Transverse colon (tissue), 4 donors: ENCODE data around the gene CDYL. TPM values are rescaled to one million over a fixed set of nuclear protein-coding genes. Genes with fewer than 3 reads are reported as not detected.
"Not testable (repeated sequence)": the region's sequence is repeated elsewhere in the genome, so short reads cannot be mapped to it uniquely, and the experiment has no call there.

Experiments used
- DNase-seq: peaks from one replicate; pipeline ENCODE4 v3.0.0-alpha.2; 2019
- H3K27ac ChIP-seq, 4 donors: fragments of 200-600 bp; sonication (generic); 2 replicates each; pipeline ENCODE4 v1.5.1; 2016 to 2018; ENCODE audit warnings: inconsistent platforms in 4 of 4
- H3K27me3 ChIP-seq: fragments of 200-600 bp; sonication (generic); 2 replicates; pipeline ENCODE4 v1.5.1; 2017; ENCODE audit warnings: inconsistent platforms
- H3K36me3 ChIP-seq, 4 donors: fragments of 200-600 bp; sonication (generic); 2 replicates each; pipeline ENCODE4 v1.5.1; 2017 to 2019; ENCODE audit warnings: inconsistent platforms in 4 of 4
- H3K4me1 ChIP-seq, 4 donors: fragments of 200-600 bp; sonication (generic); 2 replicates each; pipeline ENCODE4 v1.5.1; 2017 to 2020; ENCODE audit warnings: inconsistent platforms in 4 of 4
- H3K4me3 ChIP-seq, 4 donors: fragments of 200-600 bp; sonication (generic); 1 replicate in 1 of 4; 2 replicates in 3 of 4; pipeline versions ENCODE4 v1.5.1 to v1.6.1; 2017 to 2019; ENCODE audit warnings: inconsistent platforms in 4 of 4
- H3K9me3 ChIP-seq, 2 donors: fragments of 200-600 bp; sonication (generic); 2 replicates each; pipeline ENCODE4 v1.5.1; 2017 to 2019; ENCODE audit warnings: inconsistent platforms in 2 of 2
- EP300 ChIP-seq: sonication (generic); formaldehyde crosslinking; IDR thresholded peaks from one replicate; pipeline ENCODE4 v1.6.1; 2017; ENCODE audit warnings: antibody characterized with exemption, low read depth
- POLR2A ChIP-seq: fragments of 450-650 bp; IDR thresholded peaks from one replicate; pipeline ENCODE4 v1.6.1; 2016; ENCODE audit warnings: antibody characterized with exemption, mild to moderate bottlenecking, moderate library complexity
- POLR2AphosphoS5 ChIP-seq, 3 donors: sonication (generic); formaldehyde crosslinking; IDR thresholded peaks; one replicate each; pipeline ENCODE4 v1.6.1; 2016; ENCODE audit warnings: antibody characterized with exemption in 3 of 3
- WGBS, 2 donors: methylation state at CpG; one replicate each; pipeline ENCODE4 v1.1.5; 2018; ENCODE audit warnings: low coverage in 1 of 2; 5-methylcytosine and 5-hydroxymethylcytosine counted together
- in situ Hi-C, 4 donors: fragments of 200-750 bp; cut with MboI; loops; one replicate each; pipeline versions ENCODE4 v1.15.0 to v1.15.1; 2017; ENCODE audit warnings: low sequenced_read_pairs in 3 of 4, low pct_ligation_motif_present in 1 of 4, low pct_unique_long_range_greater_than_20kb in 1 of 4
- intact Hi-C: fragments of 100-400 bp; cut with DNase I; formaldehyde crosslinking; loops from one replicate; pipeline ENCODE4 v1.15.1; 2023; ENCODE audit warnings: low total_unique reads
- total RNA-seq, 4 donors: library from RNA; depleted of rRNA; stranded (reverse); fragments of >200 nt; gene quantifications; one replicate each; pipeline ENCODE4 v1.1.0, GENCODE V29; 2016
- TF ChIP-seq, protein P1 (sequence below), 5 experiments: fragments of 200-600 bp in 3 of 5; fragments of 450-650 bp in 2 of 5; sonication (generic) in 3 of 5; IDR thresholded peaks; 1 replicate in 2 of 5; 2 replicates in 3 of 5; pipeline ENCODE4 v1.5.1; 2016 to 2017; ENCODE audit warnings: antibody characterized with exemption in 5 of 5, inconsistent platforms in 3 of 5, mild to moderate bottlenecking in 2 of 5, moderate library complexity in 1 of 5

The CDYL gene
- total RNA-seq, 4 donors from 2014 or later: 23.6 to 40.8 (median 30.0) TPM

DNA sequence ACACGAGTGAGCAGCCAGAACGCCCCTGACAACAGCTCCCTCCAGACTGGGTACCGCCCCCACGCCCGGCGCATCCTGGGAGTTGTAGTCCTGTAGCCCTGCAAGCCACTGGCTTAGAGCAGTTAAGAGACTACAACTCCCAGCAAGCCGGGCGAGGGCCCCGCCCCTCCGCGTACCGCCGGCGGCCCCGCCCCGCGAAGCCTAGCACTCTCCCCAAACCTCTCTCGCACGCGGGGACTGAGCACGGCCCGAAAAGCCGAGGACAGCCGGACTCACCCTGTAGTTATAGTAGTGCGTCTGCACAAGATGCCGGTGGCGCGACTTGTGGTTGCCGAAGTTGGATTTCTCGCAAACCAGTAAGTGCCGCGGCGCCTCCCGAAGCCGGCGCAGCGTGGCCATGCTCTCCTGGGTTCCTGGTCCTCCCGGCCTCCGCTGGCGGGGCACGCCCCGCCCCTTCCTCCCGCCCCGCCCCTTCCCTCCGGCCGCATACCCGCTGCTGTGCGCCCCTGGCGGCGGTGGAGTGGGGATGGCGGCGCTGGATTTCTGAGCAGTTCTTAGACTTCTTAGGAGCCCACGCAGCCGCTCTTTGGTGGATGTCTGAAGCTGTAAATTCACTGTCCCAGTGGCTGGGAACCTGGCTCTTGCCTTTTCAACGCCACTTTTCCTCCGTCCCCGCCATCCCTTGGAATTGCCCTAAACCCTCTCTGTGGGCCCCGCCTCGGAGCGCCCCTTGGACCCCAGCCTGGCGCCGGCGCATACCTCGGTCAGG, 227.6 kb downstream of the CDYL start, which contains the start of gene RPP40:
Gene RPP40 (minus strand): TSS at position 434 of the 769 bp plus-strand sequence. CDS start 35 bp downstream, at position 399.
- Histone ChIP-seq H3K4me3 (peak within 1 kb of the TSS; percentile 56 to 77 (median 65)), H3K36me3 (no peaks in the 10 kb centered on the region), H3K27me3 (no peaks in the 10 kb centered on the region), H3K4me1 (peaks cover 0 to 8% (median 4%) of the 10 kb centered on the region in 4 donors), H3K9me3 (no peaks in the 10 kb centered on the region), H3K27ac (peak within 1 kb of the TSS; percentile 84 to 92 (median 86))
- TF ChIP-seq POLR2A: no peak
- TF ChIP-seq, protein P1, sequence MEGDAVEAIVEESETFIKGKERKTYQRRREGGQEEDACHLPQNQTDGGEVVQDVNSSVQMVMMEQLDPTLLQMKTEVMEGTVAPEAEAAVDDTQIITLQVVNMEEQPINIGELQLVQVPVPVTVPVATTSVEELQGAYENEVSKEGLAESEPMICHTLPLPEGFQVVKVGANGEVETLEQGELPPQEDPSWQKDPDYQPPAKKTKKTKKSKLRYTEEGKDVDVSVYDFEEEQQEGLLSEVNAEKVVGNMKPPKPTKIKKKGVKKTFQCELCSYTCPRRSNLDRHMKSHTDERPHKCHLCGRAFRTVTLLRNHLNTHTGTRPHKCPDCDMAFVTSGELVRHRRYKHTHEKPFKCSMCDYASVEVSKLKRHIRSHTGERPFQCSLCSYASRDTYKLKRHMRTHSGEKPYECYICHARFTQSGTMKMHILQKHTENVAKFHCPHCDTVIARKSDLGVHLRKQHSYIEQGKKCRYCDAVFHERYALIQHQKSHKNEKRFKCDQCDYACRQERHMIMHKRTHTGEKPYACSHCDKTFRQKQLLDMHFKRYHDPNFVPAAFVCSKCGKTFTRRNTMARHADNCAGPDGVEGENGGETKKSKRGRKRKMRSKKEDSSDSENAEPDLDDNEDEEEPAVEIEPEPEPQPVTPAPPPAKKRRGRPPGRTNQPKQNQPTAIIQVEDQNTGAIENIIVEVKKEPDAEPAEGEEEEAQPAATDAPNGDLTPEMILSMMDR (IDR thresholded peaks at IDR 0.05): peak; percentile 90 to 96 (median 92)
- TF ChIP-seq EP300: no peak
- peak in 2 of 3 donors; percentile 22 to 49 for TF ChIP-seq POLR2AphosphoS5 (IDR thresholded peaks at IDR 0.05)
- intact Hi-C loops: no loop called here
- peak; percentile 98 for DNase-seq
- in situ Hi-C loops: no loop called here
- 0% methylated on average over 29 of the region's 64 CpGs; no CpG with 5 or more reads in 1 of the 2 donors for WGBS, 2 donors

DNA sequence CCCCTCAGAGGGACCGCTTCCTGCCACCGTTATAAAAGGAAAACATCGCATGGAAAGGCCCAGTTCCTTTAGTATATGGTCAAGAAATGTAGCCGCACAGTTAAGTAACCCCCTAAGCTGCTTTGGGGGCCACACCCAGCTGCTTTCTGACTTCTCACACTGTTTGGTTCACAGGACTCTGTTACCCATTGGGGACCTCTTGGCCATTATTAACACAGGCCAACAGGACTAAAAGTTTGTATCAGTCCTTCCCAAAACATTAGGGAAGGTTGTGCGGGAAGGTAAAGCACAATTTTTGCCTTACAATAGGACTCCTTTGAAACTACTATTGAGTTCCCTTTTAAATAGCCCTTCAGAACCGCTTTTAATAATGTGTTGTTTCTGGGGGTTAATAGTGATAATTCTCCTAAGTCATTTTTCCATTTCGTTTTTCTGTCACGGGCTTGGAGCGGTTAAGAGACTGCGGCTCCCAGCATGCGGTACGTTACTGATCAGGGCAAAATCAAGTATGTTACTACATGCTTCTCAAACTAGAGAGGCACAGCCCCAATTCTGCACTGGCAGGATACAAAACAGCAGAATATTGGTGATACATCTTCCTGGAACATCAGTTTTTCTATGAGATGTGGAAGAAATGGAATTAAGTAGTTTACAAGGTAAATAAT, 228.3 kb downstream of the CDYL start:
- H3K4me1 ChIP-seq: peaks cover 0 to 8% (median 4%) of the 10 kb centered on the region in 4 donors
- 59 to 83% methylated on average over 7 to 12 of the region's 12 CpGs for WGBS, 2 donors
- no peak for DNase-seq
- peak overlapping the region; percentile 84 to 92 (median 86) for H3K27ac ChIP-seq
- no peaks in the 10 kb centered on the region for H3K36me3 ChIP-seq
- in situ Hi-C loops (no loop called here), intact Hi-C loops (no loop called here)
- TF ChIP-seq POLR2AphosphoS5 (IDR thresholded peaks at IDR 0.05) (no peak), EP300 (no peak), POLR2A (no peak)
- TF ChIP-seq, protein P1 (IDR thresholded peaks at IDR 0.05): no peak
- no peaks in the 10 kb centered on the region for H3K27me3 ChIP-seq
- H3K4me3 ChIP-seq: peak overlapping the region; percentile 48 to 74 (median 56)
- H3K9me3 ChIP-seq: no peaks in the 10 kb centered on the region

DNA sequence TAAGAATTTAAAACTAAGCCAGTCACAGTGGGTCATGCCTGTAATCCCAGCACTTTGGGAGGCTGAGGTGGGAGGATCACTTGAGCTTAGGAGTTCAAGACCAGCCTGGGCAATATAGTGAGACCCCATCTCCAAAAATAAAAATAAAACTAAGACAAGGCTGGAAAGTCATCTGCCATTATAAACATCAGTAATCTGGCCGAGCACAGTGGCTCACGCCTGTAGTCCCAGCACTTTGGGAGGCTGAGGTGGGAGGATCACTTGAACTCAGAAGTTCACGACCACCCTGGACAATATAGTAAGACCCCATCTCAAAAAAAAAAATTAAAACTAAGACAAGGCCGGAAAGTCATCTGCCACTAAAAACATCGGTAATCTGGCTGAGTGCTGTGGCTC, 228.8 kb downstream of the CDYL start:
- H3K4me3 ChIP-seq, intact Hi-C loops, in situ Hi-C loops: not testable (repeated sequence)

More for the DNA sequence above, 228.8 kb downstream of the CDYL start:
- H3K9me3 ChIP-seq, H3K36me3 ChIP-seq, H3K27ac ChIP-seq, H3K27me3 ChIP-seq, H3K4me1 ChIP-seq, DNase-seq: not testable (repeated sequence)
- 86 to 88% methylated on average over 4 to 5 of the region's 5 CpGs for WGBS, 2 donors

Other genes starting within 250 kb of the CDYL start
- gene RPP40, start 227.6 kb downstream of the CDYL start, total RNA-seq: 1 to 10 TPM in 3 of 4 donors, not detected in 1; 1.6 to 8.7 (median 4.6) TPM